T1000 (cell line): ENCODE results near the gene GORASP1.
A peak's percentile ranks its signal among the peaks of the same experiment; 100 is the strongest.

ENCODE experiments used
- DNase-seq: peaks from one replicate; lab custom pipeline; 2025; ENCODE audit warnings: mixed read lengths; lab: John Stamatoyannopoulos, UW

The GORASP1 gene

GRCh38 chr3:39125841-39126500 is 18.5 kb upstream of the GORASP1 start:
- DNase-seq = peak; percentile 33

GRCh38 chr3:39124876-39125840 is 17.7 kb upstream of the GORASP1 start:
- DNase-seq = no peak

- no peak for DNase-seq
These were observed 15.4 kb upstream of the GORASP1 start for GRCh38 chr3:39122813-39123212.

- DNase-seq = no peak
These were observed 14.2 kb upstream of the GORASP1 start for GRCh38 chr3:39121621-39122020.

GRCh38 chr3:39118931-39119660 is 11.7 kb upstream of the GORASP1 start:
- no peak for DNase-seq

GRCh38 chr3:39118079-39118478 is 10.7 kb upstream of the GORASP1 start:
- DNase-seq = no peak

GRCh38 chr3:39115870-39116269 is 8.4 kb upstream of the GORASP1 start:
- DNase-seq = no peak

GRCh38 chr3:39114456-39114855 is 7.0 kb upstream of the GORASP1 start:
- no peak for DNase-seq

- no peak for DNase-seq
These were observed 5.9 kb upstream of the GORASP1 start for GRCh38 chr3:39113291-39113690.

GRCh38 chr3:39112535-39112934 is 5.1 kb upstream of the GORASP1 start:
- DNase-seq = no peak

GRCh38 chr3:39112113-39112512 is 4.7 kb upstream of the GORASP1 start:
- DNase-seq = no peak

GRCh38 chr3:39110041-39110639 is 2.7 kb upstream of the GORASP1 start:
- no peak for DNase-seq

- DNase-seq = no peak
These were observed 1.7 kb upstream of the GORASP1 start for GRCh38 chr3:39109086-39109485.

GRCh38 chr3:39108200-39108710 is 828 bp upstream of the GORASP1 start:
- no peak for DNase-seq

- DNase-seq = peak; percentile 52
These were observed 508 bp downstream of the GORASP1 start for GRCh38 chr3:39106851-39107387.

- DNase-seq = no peak
These were observed 1.1 kb downstream of the GORASP1 start for GRCh38 chr3:39106281-39106811.

- no peak for DNase-seq
These were observed 1.8 kb downstream of the GORASP1 start for GRCh38 chr3:39105687-39106063.

GRCh38 chr3:39104961-39105686 is 2.3 kb downstream of the GORASP1 start:
- DNase-seq = no peak

GRCh38 chr3:39103791-39104552 is 3.5 kb downstream of the GORASP1 start:
- no peak for DNase-seq

- no peak for DNase-seq
These were observed 4.1 kb downstream of the GORASP1 start for GRCh38 chr3:39103324-39103693.
